Colonic mucosa (tissue), 4 donors: ENCODE data around the gene TTLL1. TPM values are rescaled to one million over a fixed set of nuclear protein-coding genes. Genes with fewer than 3 reads are reported as not detected.

Experiments
- DNase-seq: peaks from one replicate; pipeline ENCODE4 v3.0.0-alpha.2; 2020
- H3K27ac ChIP-seq: fragments of 200-600 bp; one replicate; pipeline ENCODE4 v1.8.0; 2021
- H3K27me3 ChIP-seq: fragments of 200-600 bp; one replicate; pipeline ENCODE4 v1.8.0; 2021
- H3K36me3 ChIP-seq: fragments of 200-600 bp; one replicate; pipeline ENCODE4 v1.8.0; 2021
- H3K4me1 ChIP-seq: fragments of 200-600 bp; one replicate; pipeline ENCODE4 v1.8.0; 2021; ENCODE audit warnings: mild to moderate bottlenecking
- H3K4me3 ChIP-seq: fragments of 200-600 bp; one replicate; pipeline ENCODE4 v1.8.0; 2021
- H3K9ac ChIP-seq, 2 donors: one replicate each; pipeline ENCODE4 v1.7.0; 2013; ENCODE audit warnings: control low read depth in 2 of 2, low read depth in 2 of 2, low read length in 2 of 2
- H3K9me3 ChIP-seq: fragments of 200-600 bp; one replicate; pipeline ENCODE4 v1.8.0; 2021
- CTCF ChIP-seq: fragments of 200-600 bp; IDR thresholded peaks from one replicate; pipeline ENCODE4 v1.8.0; 2022; ENCODE audit warnings: antibody characterized with exemption, mild to moderate bottlenecking
- intact Hi-C: fragments of 100-400 bp; cut with DNase I; formaldehyde crosslinking; loops from one replicate; pipeline ENCODE4 v1.14.1; 2022
- total RNA-seq, 2 donors: library from RNA; stranded (reverse); fragmentation: NEBNext Ultra II Directional in 1 of 2; extraction: Animal tissue kit (Norgen Biotek cat#: 25700) in 1 of 2; gene quantifications; one replicate each; pipeline ENCODE4 v1.2.1, GENCODE V29; 2021
- donor health status: healthy.
- donor health status: DM: no; HTN: no; CAD: no.
- donor health status: DM: no; HTN: no; CAD: no.

The TTLL1 gene
- total RNA-seq, 2 donors from 2014 or later = 1.9 to 3.3 TPM

GRCh38 chr22:43060183-43060582 lies 29.0 kb downstream of the TTLL1 start:
- Histone ChIP-seq H3K36me3 (no peaks in the 10 kb centered on the region), H3K9me3 (no peaks in the 10 kb centered on the region), H3K4me3 (no peak overlapping the region), H3K27ac (no peak overlapping the region), H3K4me1 (no peaks in the 10 kb centered on the region), H3K27me3 (no peaks in the 10 kb centered on the region), H3K9ac (no peak overlapping the region)
- TF ChIP-seq CTCF = peak; percentile 50
- DNase-seq = peak; percentile 45
- intact Hi-C loops = no loop called here

- Histone ChIP-seq H3K9ac (no peak overlapping the region), H3K9me3 (no peaks in the 10 kb centered on the region), H3K27me3 (no peaks in the 10 kb centered on the region), H3K4me1 (no peaks in the 10 kb centered on the region), H3K4me3 (no peak overlapping the region), H3K27ac (no peak overlapping the region), H3K36me3 (no peaks in the 10 kb centered on the region)
- DNase-seq = no peak
- no peak for TF ChIP-seq CTCF
- intact Hi-C loops = no loop called here
These were observed 31.6 kb downstream of the TTLL1 start for GRCh38 chr22:43057641-43058040.

- no peaks in the 10 kb centered on the region for H3K27me3 ChIP-seq
- H3K36me3 ChIP-seq = no peaks in the 10 kb centered on the region
- DNase-seq = no peak
- no peak overlapping the region for H3K9ac ChIP-seq
- H3K9me3 ChIP-seq = no peaks in the 10 kb centered on the region
- intact Hi-C loops = no loop called here
- no peak overlapping the region for H3K4me3 ChIP-seq
- H3K27ac ChIP-seq = no peak overlapping the region
- no peaks in the 10 kb centered on the region for H3K4me1 ChIP-seq
- TF ChIP-seq CTCF = no peak
These were observed 36.0 kb downstream of the TTLL1 start for GRCh38 chr22:43053176-43053575.

GRCh38 chr22:43050995-43051394 lies 38.2 kb downstream of the TTLL1 start:
- Histone ChIP-seq H3K27ac (no peak overlapping the region), H3K4me3 (no peak overlapping the region), H3K9me3 (no peaks in the 10 kb centered on the region), H3K36me3 (no peaks in the 10 kb centered on the region), H3K4me1 (no peaks in the 10 kb centered on the region), H3K9ac (no peak overlapping the region), H3K27me3 (no peaks in the 10 kb centered on the region)
- intact Hi-C loops = no loop called here
- no peak for TF ChIP-seq CTCF
- DNase-seq = no peak

- no peak for TF ChIP-seq CTCF
- no peak for DNase-seq
- Histone ChIP-seq H3K27me3 (no peaks in the 10 kb centered on the region), H3K9ac (no peak overlapping the region), H3K4me1 (no peaks in the 10 kb centered on the region), H3K9me3 (no peaks in the 10 kb centered on the region), H3K4me3 (no peak overlapping the region), H3K36me3 (no peaks in the 10 kb centered on the region), H3K27ac (no peak overlapping the region)
- intact Hi-C loops = no loop called here
These were observed 41.6 kb downstream of the TTLL1 start for GRCh38 chr22:43047605-43048004.

- no peak for DNase-seq
- H3K27ac ChIP-seq = no peak overlapping the region
- H3K9me3 ChIP-seq = no peaks in the 10 kb centered on the region
- no peak for TF ChIP-seq CTCF
- intact Hi-C loops = no loop called here
- H3K36me3 ChIP-seq = no peaks in the 10 kb centered on the region
- no peaks in the 10 kb centered on the region for H3K4me1 ChIP-seq
- H3K27me3 ChIP-seq = no peaks in the 10 kb centered on the region
- no peak overlapping the region for H3K4me3 ChIP-seq
- H3K9ac ChIP-seq = no peak overlapping the region
These were observed 44.9 kb downstream of the TTLL1 start for GRCh38 chr22:43044290-43044712.
